SK-N-SH (cell line): ENCODE results near the gene BTBD9. TPM values are rescaled to one million over a fixed set of nuclear protein-coding genes. Genes with fewer than 3 reads are reported as not detected.
A peak's percentile ranks its signal among the peaks of the same experiment; 100 is the strongest.

Experiments
- CTCF ChIA-PET: fragments of 300-600, 350-600 bp; formaldehyde crosslinking; extraction: SDS; loops from one replicate; lab custom pipeline; 2021; lab: Yijun Ruan, JAX
- POLR2A ChIA-PET: fragments of 350-600 bp; sonication (Branson Sonifier 250); formaldehyde crosslinking; extraction: SDS; loops from one replicate; lab custom pipeline; 2020; ENCODE audit warnings: antibody characterized with exemption, inconsistent platforms; lab: Yijun Ruan, JAX
- DNase-seq: peaks from one replicate; pipeline ENCODE4 v3.0.0; 2012
- H2AFZ ChIP-seq: fragments of 200-600 bp; sonication (generic); 2 replicates; pipeline ENCODE4 v1.8.1; 2016; ENCODE audit warnings: antibody characterized with exemption, mild to moderate bottlenecking, low read depth
- H3F3A ChIP-seq: fragments of 200-600 bp; sonication (generic); replicated peaks from 2 replicates; pipeline ENCODE3; 2016; ENCODE audit warnings: antibody characterized with exemption, mild to moderate bottlenecking; ENCODE audit not compliant: insufficient read depth
- H3K27ac ChIP-seq, 2 experiments: fragments of 200-500 bp in 1 of 2; fragments of 200-600 bp in 1 of 2; sonication (Bioruptor generic) in 1 of 2; sonication (generic), shearing (Covaris generic) in 1 of 2; 2 replicates each; pipeline versions ENCODE4 v1.5.1 to v1.6.1; 2014 to 2016; ENCODE audit warnings: low read depth in 2 of 2, inconsistent platforms in 1 of 2, low read length in 1 of 2, mild to moderate bottlenecking in 1 of 2, mixed read lengths in 1 of 2
- H3K27me3 ChIP-seq: fragments of 200-600 bp; sonication (generic), shearing (Covaris generic); 2 replicates; pipeline ENCODE4 v1.6.1; 2016; ENCODE audit warnings: mixed run types; ENCODE audit not compliant: insufficient read depth
- H3K36me3 ChIP-seq, 2 experiments: fragments of 200-500 bp in 1 of 2; fragments of 200-600 bp in 1 of 2; sonication (Bioruptor generic) in 1 of 2; sonication (generic) in 1 of 2; replicated peaks in 1 of 2; 2 replicates each; pipeline versions ENCODE3 to v1.5.1; 2014 to 2016; ENCODE audit warnings: low read length in 1 of 2, mild to moderate bottlenecking in 1 of 2; ENCODE audit not compliant: insufficient read depth in 2 of 2, control insufficient read depth in 1 of 2
- H3K4me1 ChIP-seq, 2 experiments: fragments of 200-500 bp in 1 of 2; fragments of 200-600 bp in 1 of 2; sonication (Bioruptor generic) in 1 of 2; sonication (generic), shearing (Covaris generic) in 1 of 2; 2 replicates each; pipeline versions ENCODE4 v1.5.1 to v1.6.1; 2014 to 2016; ENCODE audit warnings: low read depth in 1 of 2, low read length in 1 of 2, mixed run types in 1 of 2; ENCODE audit not compliant: insufficient read depth in 2 of 2, control insufficient read depth in 1 of 2
- H3K4me2 ChIP-seq: fragments of 200-600 bp; sonication (generic), shearing (Covaris generic); 2 replicates; pipeline ENCODE4 v1.6.1; 2017; ENCODE audit warnings: mixed run types
- H3K4me3 ChIP-seq, 2 experiments: fragments of 200-500 bp in 1 of 2; fragments of 200-600 bp in 1 of 2; sonication (Bioruptor generic) in 1 of 2; sonication (generic), shearing (Covaris generic) in 1 of 2; 2 replicates each; pipeline versions ENCODE4 v1.5.1 to v1.8.1; 2014 to 2016; ENCODE audit warnings: low read depth in 2 of 2, inconsistent platforms in 1 of 2, low read length in 1 of 2, mild to moderate bottlenecking in 1 of 2, mixed read lengths in 1 of 2, moderate library complexity in 1 of 2
- H3K79me2 ChIP-seq: fragments of 200-600 bp; sonication (generic); 2 replicates; pipeline ENCODE4 v1.8.1; 2017; ENCODE audit warnings: mild to moderate bottlenecking; ENCODE audit not compliant: insufficient read depth
- H3K9ac ChIP-seq: fragments of 200-600 bp; sonication (generic); 2 replicates; pipeline ENCODE4 v1.6.1; 2017; ENCODE audit warnings: mixed run types
- H3K9me2 ChIP-seq: fragments of 200-600 bp; sonication (generic); 2 replicates; pipeline ENCODE4 v1.6.1; 2017; ENCODE audit warnings: mixed run types
- H3K9me3 ChIP-seq: fragments of 200-600 bp; sonication (generic); 2 replicates; pipeline ENCODE4 v1.6.1; 2017; ENCODE audit warnings: mixed run types, mild to moderate bottlenecking, moderate library complexity
- H4K20me1 ChIP-seq: fragments of 200-600 bp; sonication (generic); 2 replicates; pipeline ENCODE4 v1.6.1; 2017; ENCODE audit warnings: mild to moderate bottlenecking, mixed run types; ENCODE audit not compliant: insufficient read depth
- EP300 ChIP-seq, 2 experiments: IDR thresholded peaks; 2 replicates each; pipeline versions ENCODE4 v1.4.0 to v1.6.1; 2012; ENCODE audit warnings: borderline replicate concordance in 1 of 2, low read depth in 1 of 2, low read length in 1 of 2
- GABPA ChIP-seq: IDR thresholded peaks from 2 replicates; pipeline ENCODE4 v1.4.0; 2012; ENCODE audit warnings: low read depth, mild to moderate bottlenecking
- JUND ChIP-seq: IDR thresholded peaks from 2 replicates; pipeline ENCODE4 v1.4.0; 2012
- NRF1 ChIP-seq: IDR thresholded peaks from 2 replicates; pipeline ENCODE4 v1.6.1; 2012; ENCODE audit warnings: low read depth, mild to moderate bottlenecking, low read length
- SIN3A ChIP-seq: IDR thresholded peaks from 2 replicates; pipeline ENCODE4 v1.6.1; 2012; ENCODE audit warnings: low read depth, mild to moderate bottlenecking, low read length, moderate library complexity, borderline replicate concordance
- SMC3 ChIP-seq: IDR thresholded peaks from 2 replicates; pipeline ENCODE4 v1.6.1; 2012; ENCODE audit warnings: low read depth, low read length, improper control_type of control experiment
- TCF12 ChIP-seq: IDR thresholded peaks from 2 replicates; pipeline ENCODE4 v1.4.0; 2012
- YY1 ChIP-seq: IDR thresholded peaks from 2 replicates; pipeline ENCODE4 v1.4.0; 2012; ENCODE audit warnings: low read depth, mild to moderate bottlenecking
- WGBS: methylation state at CpG from one replicate; pipeline ENCODE4 v1.1.6; 2017; ENCODE audit warnings: low lambda C conversion rate; 5-methylcytosine and 5-hydroxymethylcytosine counted together
- polyA plus RNA-seq, 3 experiments: library from polyadenylated mRNA; depleted of rRNA; stranded (reverse); fragments of >200 nt; gene quantifications; 2 replicates each; pipeline ENCODE4 v1.2.3, GENCODE V29; 2012
- TF ChIP-seq, protein P1 (sequence below): fragments of 150-350 bp; IDR thresholded peaks from 2 replicates; pipeline ENCODE4 v1.6.1; 2017; ENCODE audit warnings: antibody characterized with exemption, low read length, low read depth, borderline replicate concordance
- TF ChIP-seq, protein P2 (sequence below): IDR thresholded peaks from 2 replicates; pipeline ENCODE4; 2012
- TF ChIP-seq, protein P3 (sequence below): IDR thresholded peaks from 2 replicates; pipeline ENCODE4 v1.4.0; 2012; ENCODE audit warnings: low read depth, borderline replicate concordance

Gene BTBD9
- polyA plus RNA-seq, 1 of the 3 experiments (the other 2 are of a cell fraction), result 2.2 TPM

DNA sequence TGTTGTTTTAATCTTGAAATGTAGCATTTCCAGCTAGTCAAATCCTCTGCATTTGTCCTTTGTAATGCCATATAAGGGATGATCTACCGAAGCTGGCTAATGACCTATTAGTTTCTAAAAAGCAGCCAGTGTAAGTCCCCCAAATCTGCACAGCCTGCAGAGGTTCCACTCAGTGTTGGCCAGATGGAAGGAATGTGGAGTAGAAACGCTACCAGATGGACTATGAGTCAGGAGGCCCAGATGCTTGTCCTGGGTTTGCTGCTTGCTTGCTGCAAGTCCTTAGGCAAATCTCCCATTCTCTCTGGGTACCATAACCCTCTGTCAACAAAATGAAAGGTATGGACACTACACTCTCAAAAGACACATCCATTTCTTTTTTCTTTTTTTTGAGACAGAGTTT is 149.8 kb downstream of the BTBD9 start:
- H3K9me2 ChIP-seq, result no peaks in the 10 kb centered on the region
- H3K9ac ChIP-seq, result no peak overlapping the region
- peaks cover 0 to 15% of the 10 kb centered on the region in 2 experiments; a peak in 3 of 4 replicates for H3K4me1 ChIP-seq
- no peak overlapping the region for H3K4me2 ChIP-seq
- CTCF ChIA-PET, result no interaction called here
- no peaks in the 10 kb centered on the region for H3K27me3 ChIP-seq
- no peaks in the 10 kb centered on the region for H4K20me1 ChIP-seq
- H3K79me2 ChIP-seq, result no peaks in the 10 kb centered on the region
- WGBS, result 42% methylated on average over 2 of the region's 2 CpGs
- H3K4me3 ChIP-seq, result no peak overlapping the region
- no peak for DNase-seq
- no peak overlapping the region for H2AFZ ChIP-seq
- H3K36me3 ChIP-seq, result no peaks in the 10 kb centered on the region
- H3K27ac ChIP-seq, result no peak overlapping the region
- H3F3A ChIP-seq, result no peaks in the 10 kb centered on the region
- TF ChIP-seq SMC3 (no peak; the same call in 1 of the 2 replicates), TCF12 (peak; percentile 68), EP300 (IDR thresholded peaks at IDR 0.05; ENCODE audit: borderline replicate concordance in 1 of 2, low read depth in 1 of 2, low read length in 1 of 2) (no peak)
- TF ChIP-seq, all 33 proteins: peak for 1
- no peaks in the 10 kb centered on the region for H3K9me3 ChIP-seq
- POLR2A ChIA-PET, result interaction anchor here (0.5 kb wide), 1 partner anchor 96 kb away, joined by 3 read pairs; no protein-coding TSS in a partner anchor

DNA sequence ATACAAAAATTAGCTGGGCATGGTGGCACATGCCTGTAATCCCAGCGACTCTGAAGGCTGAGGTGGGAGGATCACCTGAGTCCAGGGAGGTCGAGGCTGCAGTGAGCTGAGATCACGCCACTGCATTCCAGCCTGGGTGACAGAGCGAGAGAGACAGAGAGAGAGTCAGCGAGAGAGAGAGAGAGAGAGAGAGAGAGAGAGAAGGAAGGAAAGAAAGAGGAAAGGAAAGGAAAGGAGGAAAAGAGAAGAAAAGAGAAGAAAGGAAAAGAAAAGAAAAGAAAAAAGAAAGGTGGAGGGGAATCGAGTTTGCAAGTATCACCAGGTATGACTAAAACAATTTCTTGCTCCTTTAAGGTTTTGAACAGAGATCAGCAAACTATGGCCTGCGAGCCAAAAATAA is 152.3 kb downstream of the BTBD9 start:
- Histone ChIP-seq H3F3A (no peaks in the 10 kb centered on the region), H3K4me1 (peaks cover 1 to 8% of the 10 kb centered on the region in 2 experiments; a peak in 2 of 4 replicates), H3K27me3 (no peaks in the 10 kb centered on the region), H3K79me2 (no peaks in the 10 kb centered on the region), H3K9me3 (no peaks in the 10 kb centered on the region), H3K27ac (no peak overlapping the region), H3K9ac (no peak overlapping the region), H3K36me3 (no peaks in the 10 kb centered on the region), H2AFZ (no peak overlapping the region), H4K20me1 (no peaks in the 10 kb centered on the region), H3K9me2 (no peaks in the 10 kb centered on the region), H3K4me3 (no peak overlapping the region), H3K4me2 (no peak overlapping the region)
- WGBS, result 85% methylated on average over 7 of the region's 7 CpGs
- TF ChIP-seq GABPA (no peak), JUND (no peak), YY1 (no peak), NRF1 (no peak), SIN3A (no peak), EP300 (IDR thresholded peaks at IDR 0.05; ENCODE audit: borderline replicate concordance in 1 of 2, low read depth in 1 of 2, low read length in 1 of 2) (no peak)
- TF ChIP-seq, protein P1, sequence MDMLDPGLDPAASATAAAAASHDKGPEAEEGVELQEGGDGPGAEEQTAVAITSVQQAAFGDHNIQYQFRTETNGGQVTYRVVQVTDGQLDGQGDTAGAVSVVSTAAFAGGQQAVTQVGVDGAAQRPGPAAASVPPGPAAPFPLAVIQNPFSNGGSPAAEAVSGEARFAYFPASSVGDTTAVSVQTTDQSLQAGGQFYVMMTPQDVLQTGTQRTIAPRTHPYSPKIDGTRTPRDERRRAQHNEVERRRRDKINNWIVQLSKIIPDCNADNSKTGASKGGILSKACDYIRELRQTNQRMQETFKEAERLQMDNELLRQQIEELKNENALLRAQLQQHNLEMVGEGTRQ, result no peak
- TF ChIP-seq, protein P2, sequence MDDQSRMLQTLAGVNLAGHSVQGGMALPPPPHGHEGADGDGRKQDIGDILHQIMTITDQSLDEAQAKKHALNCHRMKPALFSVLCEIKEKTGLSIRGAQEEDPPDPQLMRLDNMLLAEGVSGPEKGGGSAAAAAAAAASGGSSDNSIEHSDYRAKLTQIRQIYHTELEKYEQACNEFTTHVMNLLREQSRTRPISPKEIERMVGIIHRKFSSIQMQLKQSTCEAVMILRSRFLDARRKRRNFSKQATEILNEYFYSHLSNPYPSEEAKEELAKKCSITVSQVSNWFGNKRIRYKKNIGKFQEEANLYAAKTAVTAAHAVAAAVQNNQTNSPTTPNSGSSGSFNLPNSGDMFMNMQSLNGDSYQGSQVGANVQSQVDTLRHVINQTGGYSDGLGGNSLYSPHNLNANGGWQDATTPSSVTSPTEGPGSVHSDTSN, result no peak
- TF ChIP-seq, protein P3, sequence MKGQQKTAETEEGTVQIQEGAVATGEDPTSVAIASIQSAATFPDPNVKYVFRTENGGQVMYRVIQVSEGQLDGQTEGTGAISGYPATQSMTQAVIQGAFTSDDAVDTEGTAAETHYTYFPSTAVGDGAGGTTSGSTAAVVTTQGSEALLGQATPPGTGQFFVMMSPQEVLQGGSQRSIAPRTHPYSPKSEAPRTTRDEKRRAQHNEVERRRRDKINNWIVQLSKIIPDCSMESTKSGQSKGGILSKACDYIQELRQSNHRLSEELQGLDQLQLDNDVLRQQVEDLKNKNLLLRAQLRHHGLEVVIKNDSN, result no peak
- ChIA-PET CTCF (interaction anchor here (2.7 kb wide), 1 partner anchor 83 kb away, joined by 8 read pairs; no protein-coding TSS in a partner anchor), POLR2A (interaction anchor here (0.5 kb wide), 1 partner anchor 461 kb away, joined by 3 read pairs; no protein-coding TSS in a partner anchor)
- no peak for DNase-seq
